GM12872 (cell line): ENCODE measurements around the gene PHOX2A.

Experiments used
- TF ChIP-seq, protein P1 (sequence below): IDR thresholded peaks from 3 replicates; pipeline ENCODE4 v1.5.1; 2011; ENCODE audit warnings: low read depth, mild to moderate bottlenecking, low read length, moderate library complexity; ENCODE audit not compliant: insufficient read depth

PHOX2A gene

DNA sequence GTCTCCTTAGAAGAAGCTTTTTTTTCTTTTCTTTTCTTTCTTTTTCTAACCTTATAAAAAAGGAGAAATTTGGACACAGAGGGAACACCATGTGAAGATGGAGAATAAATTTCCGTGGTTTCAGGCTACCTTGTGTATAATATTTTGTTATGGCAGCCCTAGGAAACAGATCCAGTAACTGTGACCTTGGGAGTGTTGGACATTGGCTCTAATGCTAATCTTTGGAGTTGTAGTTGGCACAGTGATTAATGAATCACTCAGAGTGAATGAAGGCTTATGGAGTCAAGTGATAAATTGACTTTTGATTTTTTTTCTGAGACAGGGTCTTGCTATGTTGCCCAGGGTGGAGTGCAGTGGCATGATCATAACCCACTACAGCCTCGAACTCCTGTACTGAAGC is 15.5 kb upstream of the PHOX2A start:
- TF ChIP-seq, protein P1, sequence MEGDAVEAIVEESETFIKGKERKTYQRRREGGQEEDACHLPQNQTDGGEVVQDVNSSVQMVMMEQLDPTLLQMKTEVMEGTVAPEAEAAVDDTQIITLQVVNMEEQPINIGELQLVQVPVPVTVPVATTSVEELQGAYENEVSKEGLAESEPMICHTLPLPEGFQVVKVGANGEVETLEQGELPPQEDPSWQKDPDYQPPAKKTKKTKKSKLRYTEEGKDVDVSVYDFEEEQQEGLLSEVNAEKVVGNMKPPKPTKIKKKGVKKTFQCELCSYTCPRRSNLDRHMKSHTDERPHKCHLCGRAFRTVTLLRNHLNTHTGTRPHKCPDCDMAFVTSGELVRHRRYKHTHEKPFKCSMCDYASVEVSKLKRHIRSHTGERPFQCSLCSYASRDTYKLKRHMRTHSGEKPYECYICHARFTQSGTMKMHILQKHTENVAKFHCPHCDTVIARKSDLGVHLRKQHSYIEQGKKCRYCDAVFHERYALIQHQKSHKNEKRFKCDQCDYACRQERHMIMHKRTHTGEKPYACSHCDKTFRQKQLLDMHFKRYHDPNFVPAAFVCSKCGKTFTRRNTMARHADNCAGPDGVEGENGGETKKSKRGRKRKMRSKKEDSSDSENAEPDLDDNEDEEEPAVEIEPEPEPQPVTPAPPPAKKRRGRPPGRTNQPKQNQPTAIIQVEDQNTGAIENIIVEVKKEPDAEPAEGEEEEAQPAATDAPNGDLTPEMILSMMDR = no peak

DNA sequence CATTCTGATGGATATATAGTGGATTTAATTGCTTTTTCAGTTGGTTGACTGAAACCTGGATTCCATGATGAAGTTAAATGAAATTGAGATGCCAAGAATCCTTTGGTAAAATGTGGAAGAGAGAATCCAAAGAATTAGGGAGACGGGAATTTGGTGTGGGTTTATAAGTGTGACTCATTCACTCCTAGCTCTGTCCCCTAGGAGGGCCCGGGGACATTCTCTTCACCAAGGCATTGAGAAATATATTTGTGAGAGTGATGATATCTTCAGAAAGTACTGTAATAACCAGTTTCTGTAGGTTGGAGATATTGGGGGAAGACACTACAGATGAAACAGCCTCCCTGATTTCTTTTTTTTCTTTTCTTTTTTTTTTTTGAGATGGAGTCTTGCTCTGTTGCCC is 13.6 kb upstream of the PHOX2A start:
- TF ChIP-seq, protein P1 = no peak

DNA sequence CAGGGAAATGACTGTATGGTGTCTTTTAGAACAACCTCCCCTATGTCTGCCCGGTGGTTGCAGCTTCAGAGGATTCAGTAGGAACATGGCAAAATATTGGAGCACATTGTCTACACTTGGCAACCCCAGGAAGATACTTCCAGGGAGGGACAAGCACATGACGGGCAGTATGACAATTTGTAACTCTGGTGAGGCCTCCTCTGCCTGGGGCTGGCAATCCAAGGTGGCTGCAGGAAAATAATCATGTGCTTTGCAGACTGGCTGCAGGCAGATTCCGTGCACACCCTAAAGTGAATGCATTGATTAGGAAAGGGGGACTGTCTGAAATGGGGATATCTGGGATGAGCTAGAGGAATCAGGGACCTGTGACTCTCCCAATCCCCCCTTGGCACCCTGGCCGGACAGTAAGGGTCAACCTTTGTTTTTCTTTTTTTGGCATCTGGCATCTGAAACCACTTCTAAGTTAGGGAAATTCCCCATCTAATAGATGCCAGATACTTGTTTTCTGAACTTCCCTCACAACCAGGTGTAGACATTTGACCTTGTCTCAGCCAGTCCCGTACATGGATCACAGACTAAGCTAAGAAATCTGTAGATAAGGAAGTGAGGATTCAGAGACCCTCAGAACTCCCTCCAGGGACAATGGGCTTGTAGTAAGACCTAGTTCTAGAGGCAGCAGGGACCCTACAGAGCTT is 10.5 kb upstream of the PHOX2A start:
- TF ChIP-seq, protein P1 = no peak

DNA sequence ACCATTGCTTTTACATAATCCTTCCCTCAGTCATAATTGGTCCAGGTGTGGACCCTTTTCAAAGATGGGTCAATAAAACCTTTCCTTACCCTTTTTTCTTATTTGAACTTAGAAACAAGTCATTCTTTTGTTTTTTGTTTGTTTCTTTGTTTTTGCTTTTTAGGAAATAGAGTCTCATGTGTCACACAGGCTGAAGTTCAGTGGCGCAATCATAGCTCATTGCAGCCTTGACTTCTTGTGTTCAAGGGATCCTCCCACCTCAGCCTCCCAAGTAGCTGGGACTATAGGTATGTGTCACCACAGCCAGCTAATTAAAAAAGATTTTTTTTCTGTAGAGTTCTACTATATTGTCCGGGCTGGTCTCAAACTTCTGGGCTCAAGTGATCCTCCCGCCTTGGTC is 9.4 kb upstream of the PHOX2A start:
- TF ChIP-seq, protein P1 = no peak

DNA sequence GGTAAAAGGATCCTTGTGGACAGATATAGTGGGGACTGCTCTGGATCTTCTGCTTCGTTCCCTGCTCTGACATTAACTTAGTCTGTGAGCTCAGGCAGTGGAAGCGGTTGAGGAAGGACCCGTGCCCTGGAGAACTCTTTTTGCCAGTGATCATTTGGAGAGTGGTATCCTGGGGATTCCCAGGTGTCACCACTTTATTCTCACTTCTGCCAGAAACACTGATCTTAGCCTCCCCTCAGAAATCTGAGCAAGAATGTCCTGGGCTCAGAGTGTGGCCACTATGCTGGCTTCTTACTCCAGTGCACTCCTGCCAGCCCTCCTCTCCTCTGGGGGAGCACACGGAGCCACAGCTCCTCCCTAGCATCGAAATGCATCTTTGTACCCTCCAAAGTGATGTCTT is 7.6 kb upstream of the PHOX2A start:
- TF ChIP-seq, protein P1 = no peak

DNA sequence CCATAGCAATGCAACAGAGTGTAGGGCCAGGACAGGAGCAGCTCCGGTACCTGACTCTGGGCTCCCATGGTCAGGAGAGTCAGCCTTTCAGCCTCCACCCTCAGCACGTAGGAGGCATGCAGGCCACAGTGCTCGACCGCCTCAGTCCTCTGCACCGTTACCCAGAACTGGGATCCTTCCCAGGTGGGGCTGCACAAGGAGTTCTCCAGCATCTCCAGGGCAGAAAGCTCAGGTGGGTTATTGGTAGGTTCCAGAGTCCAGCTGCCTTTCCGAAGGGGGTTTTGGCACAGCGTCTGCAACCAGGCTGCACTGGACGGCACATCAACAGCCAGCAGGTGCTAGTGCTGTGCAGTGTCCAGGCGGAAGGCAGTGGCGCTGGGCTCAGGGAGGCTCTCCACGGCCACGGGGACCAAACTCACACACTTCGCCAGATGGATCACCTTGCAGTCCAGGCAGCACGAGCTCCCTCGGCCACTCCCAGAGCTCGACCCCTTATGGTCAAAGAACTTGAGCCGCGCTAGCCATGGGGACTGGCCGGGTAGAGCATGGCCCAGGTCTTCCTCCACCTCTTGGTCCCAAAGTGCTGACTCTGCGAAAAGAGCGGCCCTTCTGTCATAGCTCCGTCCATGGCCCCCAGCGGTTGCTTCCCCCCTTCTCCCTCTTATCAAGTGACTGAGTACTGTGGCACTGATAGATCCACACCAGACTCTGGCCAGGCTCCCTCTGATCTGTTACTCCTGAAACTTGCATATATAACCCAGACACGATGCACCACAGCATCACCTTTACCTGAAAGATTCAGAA is 6.9 kb upstream of the PHOX2A start:
- TF ChIP-seq, protein P1 = no peak

DNA sequence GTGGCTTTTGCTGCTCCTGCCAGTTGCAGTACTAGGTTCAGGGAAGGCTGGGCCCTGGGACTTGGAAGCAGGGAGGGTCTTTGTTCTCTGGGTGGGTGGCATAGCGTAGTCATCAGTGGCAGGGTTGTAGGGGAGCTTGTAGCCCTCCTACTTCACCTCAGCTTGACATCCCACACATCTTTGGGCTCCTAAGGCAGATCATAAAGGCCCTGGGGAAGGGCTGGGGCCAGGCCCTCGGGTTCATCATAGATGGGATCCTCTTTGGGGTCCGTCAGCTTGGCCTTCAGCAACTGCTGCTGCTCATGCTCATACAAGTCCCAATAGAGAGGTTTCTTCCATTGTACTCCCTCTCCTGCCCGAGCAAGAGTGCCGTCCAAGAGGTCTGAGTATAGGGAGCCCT is 6.0 kb upstream of the PHOX2A start:
- TF ChIP-seq, protein P1 = no peak
